ENCODE results near the gene MGA.
"Not testable (repeated sequence)": the region's sequence is repeated elsewhere in the genome, so short reads cannot be mapped to it uniquely, and the experiment has no call there.

MGA gene

GRCh38 chr15:41698779-41699178 lies 38.6 kb downstream of the MGA start:
- TF ChIP-seq CTCF (IDR thresholded peaks at IDR 0.05; ENCODE audit: low read depth, low read length, missing control alignments): no peak
- no peak for DNase-seq (ENCODE audit: low read depth)

GRCh38 chr15:41703120-41703519 lies 42.9 kb downstream of the MGA start:
- DNase-seq (ENCODE audit: low read depth): no peak
- no peak overlapping the region for H3K4me3 ChIP-seq (ENCODE audit: low read depth, low read length)
- no peak for TF ChIP-seq CTCF (IDR thresholded peaks at IDR 0.05; ENCODE audit: low read depth, low read length, missing control alignments)

More at GRCh38 chr15:41698779-41699178, 38.6 kb downstream of the MGA start:
- H3K4me3 ChIP-seq (ENCODE audit: low read depth, low read length): no peak overlapping the region

GRCh38 chr15:41713047-41713446 lies 52.8 kb downstream of the MGA start:
- no peak for TF ChIP-seq CTCF (IDR thresholded peaks at IDR 0.05; ENCODE audit: low read depth, low read length, missing control alignments)
- no peak overlapping the region for H3K4me3 ChIP-seq (ENCODE audit: low read depth, low read length)
- no peak for DNase-seq (ENCODE audit: low read depth)

GRCh38 chr15:41714291-41714690 lies 54.1 kb downstream of the MGA start:
- H3K4me3 ChIP-seq (ENCODE audit: low read depth, low read length): no peak overlapping the region
- no peak for DNase-seq (ENCODE audit: low read depth)
- no peak for TF ChIP-seq CTCF (IDR thresholded peaks at IDR 0.05; ENCODE audit: low read depth, low read length, missing control alignments)

GRCh38 chr15:41716864-41717263 lies 56.7 kb downstream of the MGA start:
- DNase-seq (ENCODE audit: low read depth): no peak
- no peak overlapping the region for H3K4me3 ChIP-seq (ENCODE audit: low read depth, low read length)
- TF ChIP-seq CTCF (IDR thresholded peaks at IDR 0.05; ENCODE audit: low read depth, low read length, missing control alignments): no peak

GRCh38 chr15:41727143-41727542 lies 66.9 kb downstream of the MGA start:
- no peak for TF ChIP-seq CTCF (IDR thresholded peaks at IDR 0.05; ENCODE audit: low read depth, low read length, missing control alignments)
- H3K4me3 ChIP-seq (ENCODE audit: low read depth, low read length): no peak overlapping the region
- DNase-seq (ENCODE audit: low read depth): no peak

GRCh38 chr15:41728061-41728460 lies 67.9 kb downstream of the MGA start:
- not testable (repeated sequence) for H3K4me3 ChIP-seq (ENCODE audit: low read depth, low read length); DNase-seq (ENCODE audit: low read depth)

GRCh38 chr15:41730543-41730942 lies 70.3 kb downstream of the MGA start:
- H3K4me3 ChIP-seq (ENCODE audit: low read depth, low read length): no peak overlapping the region
- TF ChIP-seq CTCF (IDR thresholded peaks at IDR 0.05; ENCODE audit: low read depth, low read length, missing control alignments): no peak
- no peak for DNase-seq (ENCODE audit: low read depth)

All from GM12864 (cell line).